ENCODE results near the gene ENGASE.
A peak's percentile ranks its signal among the peaks of the same experiment; 100 is the strongest.

ENGASE gene

DNA sequence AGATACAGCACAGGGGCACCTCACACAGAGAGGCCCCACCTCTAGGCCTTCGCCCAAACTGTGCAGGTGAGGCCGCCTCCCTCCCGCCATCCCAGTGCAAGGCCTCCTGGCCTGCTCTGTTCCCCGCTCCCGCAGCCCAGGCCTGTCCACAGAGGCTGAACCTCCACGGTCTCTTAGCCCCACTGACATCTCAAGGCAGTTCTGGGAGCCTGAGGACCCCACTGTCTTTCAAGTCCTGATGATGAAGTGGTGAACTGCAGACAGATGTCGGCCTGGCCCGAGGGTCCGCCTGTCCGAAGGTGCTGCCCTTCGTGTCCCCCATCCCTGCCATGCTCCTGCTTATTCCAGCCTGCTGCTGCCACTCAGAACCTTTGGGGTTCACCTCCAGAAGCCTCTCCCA, 32.3 kb downstream of the ENGASE start:
- peaks cover 0 to 16% (median 3%) of the 10 kb centered on the region in 11 experiments; a peak in 8 of 22 replicates for H3K27me3 ChIP-seq
- peaks cover 0 to 57% (median 0%) of the 10 kb centered on the region in 11 experiments; a peak in 4 of 22 replicates for H4K20me1 ChIP-seq
- no peaks in the 10 kb centered on the region for H3K9me3 ChIP-seq (replicated peaks in 1 of 11)
- no peaks in the 10 kb centered on the region for H3K36me3 ChIP-seq
- H3K4me1 ChIP-seq, result peaks cover 5 to 92% (median 75%) of the 10 kb centered on the region in 10 experiments; a peak in 19 of 20 replicates
- H3K4me2 ChIP-seq, result no peak overlapping the region
- H3K27ac ChIP-seq, result no peak overlapping the region
- no peak for TF ChIP-seq Cebpa-rat (IDR thresholded peaks at IDR 0.05)
- H3K4me3 ChIP-seq, result no peak overlapping the region
- H3K9ac ChIP-seq, result no peak overlapping the region

DNA sequence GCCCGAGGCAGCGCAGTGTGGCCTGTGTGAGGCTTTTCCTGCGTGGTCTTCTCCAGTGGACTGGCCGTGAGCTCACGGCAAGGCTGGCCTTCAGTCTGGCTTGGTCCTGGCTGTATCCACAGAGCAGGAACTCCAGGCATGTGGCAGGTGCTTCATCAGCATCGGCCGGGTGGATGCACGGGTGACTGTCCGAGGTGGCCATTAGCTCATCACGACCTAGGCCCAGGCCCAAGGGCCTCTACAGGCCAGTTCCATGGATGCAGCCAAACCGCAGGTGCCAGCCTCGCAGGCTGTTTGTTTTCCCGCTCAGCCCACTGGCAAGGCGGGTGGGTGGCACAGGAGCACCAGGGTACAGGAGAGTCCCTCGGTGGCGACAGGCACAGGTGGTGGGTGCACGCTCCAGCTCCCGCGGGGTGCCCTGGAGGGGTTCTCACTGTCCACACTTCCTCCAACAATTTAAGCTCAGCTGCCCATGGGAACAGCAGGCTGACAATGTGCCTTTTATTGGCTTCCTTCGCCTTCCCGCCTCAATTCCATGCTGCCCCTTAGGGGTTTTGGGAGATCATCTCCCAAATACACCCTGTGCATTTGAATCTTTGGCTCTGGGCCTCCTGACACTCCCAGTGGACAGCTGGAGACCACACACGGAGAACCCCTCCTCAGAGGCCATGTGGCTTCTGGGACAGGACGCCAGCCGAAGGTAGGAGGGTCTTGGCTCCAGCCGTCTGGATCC, 33.0 kb downstream of the ENGASE start:
- Histone ChIP-seq H3K9ac (no peak overlapping the region), H3K27me3 (peaks cover 0 to 16% (median 3%) of the 10 kb centered on the region in 11 experiments; a peak in 8 of 22 replicates), H4K20me1 (peaks cover 0 to 57% (median 0%) of the 10 kb centered on the region in 11 experiments; a peak in 4 of 22 replicates), H3K4me3 (no peak overlapping the region), H3K4me2 (peak overlapping the region in 1 of 11 experiments; percentile 7; a peak in 1 of 22 replicates), H3K27ac (no peak overlapping the region), H3K9me3 (replicated peaks in 1 of 11) (no peaks in the 10 kb centered on the region), H3K4me1 (peaks cover 5 to 92% (median 76%) of the 10 kb centered on the region in 10 experiments; a peak in 19 of 20 replicates), H3K36me3 (no peaks in the 10 kb centered on the region)
- TF ChIP-seq Cebpa-rat (IDR thresholded peaks at IDR 0.05), result no peak

DNA sequence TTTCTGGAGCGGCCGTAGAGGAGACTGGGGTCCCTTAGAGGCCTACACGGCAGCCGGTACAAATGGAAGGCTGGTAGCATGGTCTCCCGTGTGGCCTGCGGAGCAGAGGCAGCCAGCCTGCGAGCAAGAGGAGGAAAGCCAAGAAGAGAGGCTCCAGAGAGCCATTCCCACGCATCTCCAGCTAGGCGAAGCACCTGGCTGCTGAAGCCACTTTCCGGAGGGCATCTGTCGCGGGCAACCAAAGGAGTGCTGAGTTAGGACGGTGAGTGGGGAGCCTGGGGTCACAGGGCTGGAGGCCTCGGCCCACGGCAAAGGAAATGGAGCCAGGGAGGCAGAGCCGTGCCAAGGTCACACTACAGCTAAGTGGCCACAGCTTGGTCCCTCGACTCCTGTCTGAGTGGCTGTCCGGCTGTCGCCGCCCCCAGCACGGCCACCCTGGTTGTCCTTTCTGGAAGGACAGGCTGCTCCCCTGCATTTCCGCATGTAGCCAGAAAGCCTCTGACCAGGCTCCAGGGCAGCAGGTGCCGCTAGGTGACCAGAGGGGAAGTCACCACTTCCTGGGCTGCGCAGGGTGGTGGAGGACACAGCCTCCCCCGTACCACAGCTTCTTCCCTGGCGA, 33.7 kb downstream of the ENGASE start:
- H3K27me3 ChIP-seq, result peaks cover 0 to 16% (median 3%) of the 10 kb centered on the region in 11 experiments; a peak in 8 of 22 replicates
- H3K4me2 ChIP-seq, result peak overlapping the region in 3 of 11 experiments; percentile 76 to 89 (median 84); a peak in 4 of 22 replicates
- H3K4me1 ChIP-seq, result peaks cover 3 to 92% (median 76%) of the 10 kb centered on the region in 10 experiments; a peak in 19 of 20 replicates
- no peak overlapping the region for H3K9ac ChIP-seq
- no peaks in the 10 kb centered on the region for H3K9me3 ChIP-seq (replicated peaks in 1 of 11)
- no peaks in the 10 kb centered on the region for H3K36me3 ChIP-seq
- H4K20me1 ChIP-seq, result peaks cover 0 to 55% (median 0%) of the 10 kb centered on the region in 11 experiments; a peak in 4 of 22 replicates
- no peak for TF ChIP-seq Cebpa-rat (IDR thresholded peaks at IDR 0.05)
- H3K4me3 ChIP-seq, result no peak overlapping the region
- H3K27ac ChIP-seq, result no peak overlapping the region

DNA sequence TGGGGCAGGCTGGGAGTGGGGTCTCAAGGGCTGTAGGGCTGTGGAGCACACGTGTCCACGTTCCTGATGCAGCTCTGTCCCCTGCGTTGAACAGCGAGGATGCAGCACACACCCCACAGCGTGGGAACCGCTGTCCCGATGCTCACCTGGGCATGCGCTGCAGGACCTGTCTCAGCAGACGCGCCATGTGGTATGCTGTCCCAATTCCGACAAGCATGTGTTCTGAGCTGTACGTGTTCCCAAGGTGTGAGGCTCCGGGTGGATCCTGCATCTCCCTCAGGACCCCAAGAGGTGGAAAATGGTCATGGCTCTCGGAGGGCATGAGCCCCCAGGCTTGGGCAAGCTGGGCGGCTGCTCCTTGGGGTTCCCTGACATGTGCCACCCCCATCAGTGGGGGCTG, 34.2 kb downstream of the ENGASE start:
- Histone ChIP-seq H4K20me1 (peaks cover 0 to 58% (median 0%) of the 10 kb centered on the region in 11 experiments; a peak in 4 of 22 replicates), H3K9ac (no peak overlapping the region), H3K27me3 (peaks cover 0 to 13% (median 3%) of the 10 kb centered on the region in 11 experiments; a peak in 8 of 22 replicates), H3K27ac (no peak overlapping the region), H3K4me2 (peak overlapping the region in 4 of 11 experiments; percentile 76 to 89 (median 82); a peak in 5 of 22 replicates), H3K36me3 (no peaks in the 10 kb centered on the region), H3K9me3 (replicated peaks in 1 of 11) (no peaks in the 10 kb centered on the region), H3K4me3 (no peak overlapping the region), H3K4me1 (peaks cover 0 to 92% (median 76%) of the 10 kb centered on the region in 10 experiments; a peak in 17 of 20 replicates)
- TF ChIP-seq Cebpa-rat (IDR thresholded peaks at IDR 0.05), result no peak

DNA sequence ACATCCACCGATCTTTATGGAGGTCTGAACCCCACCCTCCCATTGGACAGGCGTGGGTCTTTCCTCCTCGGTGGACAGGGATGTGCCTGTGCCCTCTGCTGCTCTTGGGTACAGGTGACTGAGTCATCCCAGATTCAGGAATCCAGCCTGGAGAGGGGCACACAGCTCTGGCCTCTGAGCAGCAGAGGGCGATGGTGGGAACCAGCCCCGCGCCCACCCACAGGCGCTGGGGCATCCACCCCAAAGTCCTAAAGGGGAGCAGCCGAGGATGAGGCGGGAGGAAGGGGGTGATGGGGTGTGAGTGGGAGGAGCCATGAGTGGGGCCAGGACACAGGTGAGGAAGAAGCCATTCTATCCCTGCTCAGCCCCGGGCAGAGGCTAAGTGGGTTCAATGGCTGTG, 35.0 kb downstream of the ENGASE start:
- Histone ChIP-seq H3K4me1 (peaks cover 0 to 92% (median 74%) of the 10 kb centered on the region in 10 experiments; a peak in 17 of 20 replicates), H3K9me3 (replicated peaks in 1 of 11) (no peaks in the 10 kb centered on the region), H3K27ac (no peak overlapping the region), H3K36me3 (no peaks in the 10 kb centered on the region), H3K4me2 (peak overlapping the region in 6 of 11 experiments; percentile 1 to 89 (median 78); a peak in 9 of 22 replicates), H3K4me3 (no peak overlapping the region), H3K9ac (no peak overlapping the region), H3K27me3 (peaks cover 0 to 9% (median 0%) of the 10 kb centered on the region in 11 experiments; a peak in 3 of 22 replicates), H4K20me1 (peaks cover 0 to 65% (median 0%) of the 10 kb centered on the region in 11 experiments; a peak in 4 of 22 replicates)
- no peak for TF ChIP-seq Cebpa-rat (IDR thresholded peaks at IDR 0.05)

DNA sequence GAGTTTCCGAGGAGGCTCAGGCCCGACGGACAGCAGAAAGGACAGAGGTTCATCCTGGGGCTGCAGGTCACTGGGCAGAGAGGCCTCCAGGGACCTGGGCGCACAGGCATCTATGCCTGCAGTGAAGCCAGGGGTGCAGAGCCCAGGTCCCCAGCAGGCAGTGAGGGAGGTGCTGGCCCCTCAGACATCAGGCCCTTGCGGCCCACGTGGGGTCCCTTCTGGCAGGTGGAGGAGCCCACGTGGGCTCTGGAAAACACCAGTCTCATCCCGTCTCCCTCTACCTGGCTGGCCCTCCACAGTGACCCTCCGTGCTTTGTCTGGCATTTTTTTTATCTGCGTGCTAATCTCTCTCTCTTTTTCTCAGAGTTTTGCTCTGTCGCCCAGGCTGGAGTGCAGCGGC, 36.5 kb downstream of the ENGASE start:
- peaks cover 0 to 57% (median 0%) of the 10 kb centered on the region in 11 experiments; a peak in 4 of 22 replicates for H4K20me1 ChIP-seq
- H3K9me3 ChIP-seq (replicated peaks in 1 of 11), result no peaks in the 10 kb centered on the region
- peaks cover 0 to 78% (median 59%) of the 10 kb centered on the region in 10 experiments; a peak in 17 of 20 replicates for H3K4me1 ChIP-seq
- H3K9ac ChIP-seq, result no peak overlapping the region
- no peak overlapping the region for H3K27ac ChIP-seq
- no peak overlapping the region for H3K4me3 ChIP-seq
- H3K4me2 ChIP-seq, result peak overlapping the region in 8 of 11 experiments; percentile 9 to 89 (median 74); a peak in 13 of 22 replicates
- peaks cover 0 to 9% (median 0%) of the 10 kb centered on the region in 11 experiments; a peak in 3 of 22 replicates for H3K27me3 ChIP-seq
- H3K36me3 ChIP-seq, result no peaks in the 10 kb centered on the region
- no peak for TF ChIP-seq Cebpa-rat (IDR thresholded peaks at IDR 0.05)

DNA sequence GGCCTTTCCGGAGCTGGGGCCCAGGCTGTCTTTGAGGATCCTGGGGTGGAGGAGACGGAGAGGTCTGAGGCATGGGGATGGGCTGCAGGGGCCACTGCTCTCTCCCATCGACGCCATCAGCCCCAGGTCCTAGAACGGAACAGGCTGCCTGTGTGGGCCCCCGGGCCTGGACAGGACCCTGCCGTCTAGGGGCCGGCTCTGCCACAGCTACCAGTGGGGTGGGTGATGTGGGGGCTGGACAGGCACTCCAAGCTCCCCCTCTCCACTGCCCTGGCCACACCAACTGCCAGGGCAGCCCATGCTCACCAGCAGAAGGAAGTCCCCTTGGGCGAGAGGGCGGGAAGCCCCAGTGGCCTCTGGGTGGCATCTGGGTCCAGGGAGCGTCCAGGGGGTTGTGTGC, 37.8 kb downstream of the ENGASE start:
- Histone ChIP-seq H4K20me1 (peaks cover 0 to 52% (median 0%) of the 10 kb centered on the region in 11 experiments; a peak in 5 of 22 replicates), H3K9ac (no peak overlapping the region), H3K4me3 (no peak overlapping the region), H3K27me3 (peaks cover 0 to 9% (median 0%) of the 10 kb centered on the region in 11 experiments; a peak in 3 of 22 replicates), H3K36me3 (no peaks in the 10 kb centered on the region), H3K4me1 (peaks cover 0 to 82% (median 58%) of the 10 kb centered on the region in 10 experiments; a peak in 17 of 20 replicates), H3K4me2 (peak overlapping the region in 9 of 11 experiments; percentile 7 to 89 (median 72); a peak in 15 of 22 replicates), H3K27ac (no peak overlapping the region), H3K9me3 (replicated peaks in 1 of 11) (no peaks in the 10 kb centered on the region)
- TF ChIP-seq Cebpa-rat (IDR thresholded peaks at IDR 0.05), result no peak

DNA sequence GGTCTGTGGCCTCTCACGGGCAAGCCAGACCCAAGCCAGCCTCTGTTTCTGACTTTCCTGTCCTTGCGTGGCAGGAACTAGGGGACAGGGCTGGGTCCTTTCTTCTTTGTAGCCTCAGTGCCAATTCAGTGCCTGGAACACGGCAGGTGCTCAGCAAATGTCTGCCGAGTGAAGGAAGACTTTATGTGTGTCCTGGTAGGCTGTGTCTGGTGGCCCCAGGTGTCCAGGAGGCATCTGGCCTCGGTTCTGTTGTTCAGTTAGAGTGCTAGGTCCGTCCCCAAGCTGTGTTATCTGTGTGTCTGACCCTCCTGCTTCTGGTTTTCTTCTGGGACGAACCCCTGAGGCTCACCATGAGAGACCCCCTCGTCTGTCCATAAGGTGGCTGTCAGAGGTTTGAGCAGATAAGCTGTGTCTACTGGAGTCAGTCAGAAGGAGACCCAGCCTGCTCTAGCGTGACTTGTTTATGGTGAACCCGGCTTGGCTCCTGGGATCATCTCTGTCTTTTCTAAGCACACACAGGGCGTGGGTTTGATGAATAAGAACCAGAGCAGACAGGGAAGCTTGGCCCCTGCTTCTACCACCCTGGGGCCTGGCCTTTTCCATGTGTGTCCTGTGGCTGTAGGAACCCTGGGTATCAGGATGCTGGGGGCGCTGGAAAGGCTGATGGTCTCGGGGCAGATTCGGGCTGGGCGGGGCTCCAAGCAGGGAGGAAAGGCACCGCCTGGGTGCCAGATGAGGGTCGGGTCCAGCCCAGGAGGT, 39.3 kb downstream of the ENGASE start:
- Histone ChIP-seq H3K4me2 (peak overlapping the region in 8 of 11 experiments; percentile 7 to 89 (median 74); a peak in 11 of 22 replicates), H3K9me3 (replicated peaks in 1 of 11) (no peaks in the 10 kb centered on the region), H3K27ac (no peak overlapping the region), H3K27me3 (peaks cover 0 to 9% (median 0%) of the 10 kb centered on the region in 11 experiments; a peak in 3 of 22 replicates), H3K4me1 (peaks cover 0 to 71% (median 54%) of the 10 kb centered on the region in 10 experiments; a peak in 17 of 20 replicates), H3K4me3 (no peak overlapping the region), H4K20me1 (peaks cover 0 to 54% (median 0%) of the 10 kb centered on the region in 11 experiments; a peak in 5 of 22 replicates), H3K9ac (0 out of 22 replicates have a peak overlapping the region, but pooled peaks of 1 of the 11 experiments have one; percentile 13), H3K36me3 (no peaks in the 10 kb centered on the region)
- TF ChIP-seq Cebpa-rat (IDR thresholded peaks at IDR 0.05), result no peak

Data from BLaER1 treated with 17β-estradiol and CSF1 and Interleukin-3, amounts not matched to agents 10 nM and 100 nM (cell line).